ENCODE results near the gene TNFRSF13B. TPM values are rescaled to one million over a fixed set of nuclear protein-coding genes. Genes with fewer than 3 reads are reported as not detected.

TNFRSF13B gene
- total and polyA plus RNA-seq, 10 of the 15 experiments (the other 5 are each of a cell fraction or from before 2014, with no cell fraction given), result 15.5 to 231 (median 119) TPM

DNA sequence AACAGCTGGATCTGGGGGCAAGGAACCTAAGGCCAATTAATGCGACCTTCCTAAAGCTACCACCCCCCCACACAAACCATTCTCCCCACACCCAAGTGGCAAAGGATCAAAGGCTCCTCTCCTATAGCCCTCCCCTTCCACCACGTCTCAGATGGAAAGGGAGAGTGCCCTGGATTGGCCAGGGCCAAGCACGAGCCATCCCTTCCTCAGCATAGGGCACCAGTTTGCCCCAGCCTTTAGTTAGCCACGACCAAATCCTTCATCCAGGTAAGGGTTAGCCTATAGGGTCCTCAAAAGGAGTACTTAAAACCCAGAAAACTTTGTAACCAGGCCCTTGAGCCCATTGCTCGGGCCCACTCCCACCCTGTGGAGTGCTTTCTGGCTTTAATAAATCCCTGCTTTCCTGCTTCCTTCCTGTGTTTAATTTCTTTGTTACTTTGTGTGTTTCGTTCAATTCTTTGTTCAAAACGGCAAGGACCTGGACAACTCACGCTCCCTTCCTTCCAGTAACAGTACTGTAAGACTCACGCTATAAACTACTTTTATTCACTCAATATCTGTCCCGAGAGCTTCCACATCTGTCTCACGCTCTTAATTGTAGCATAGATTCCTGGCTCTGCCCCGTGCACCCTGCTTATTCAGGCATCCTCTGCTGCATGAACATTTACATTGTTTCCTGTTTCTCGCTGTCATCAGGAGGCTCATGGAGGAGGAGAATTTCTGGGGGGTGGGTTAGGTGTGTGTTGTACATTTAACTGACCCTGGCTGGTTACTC lies 62.3 kb downstream of the TNFRSF13B start:
- FAIRE-seq, result no peak
- BruUV-seq (replicated peaks), result no TSS peak
- CTCF ChIA-PET, result no interaction called here

More for the DNA sequence above, 62.3 kb downstream of the TNFRSF13B start:
- WGBS (ENCODE audit: insufficient coverage, insufficient replicate concordance, low lambda C conversion rate, missing lambda C conversion rate), result 30% methylated on average over 13 of the region's 13 CpGs
- H3K27me3 ChIP-seq (replicated peaks in 1 of 2; ENCODE audit: control insufficient read depth in 2 of 2, insufficient read depth in 2 of 2, low read length in 1 of 2), result peaks cover 1 to 2% of the 10 kb centered on the region in 2 experiments; a peak in 1 of 4 replicates
- no peak overlapping the region for H3K4me3 ChIP-seq
- no peak overlapping the region for H3K4me2 ChIP-seq (ENCODE audit: control insufficient read depth, insufficient read depth)
- DNase-seq (ENCODE audit: low read depth, low spot score) (no peak), ATAC-seq (no peak)
- in situ Hi-C loops (cut with MboI) (no loop called here), intact Hi-C loops (cut with micrococcal nuclease; ENCODE audit: unreplicated experiment) (no loop called here)
- no peaks in the 10 kb centered on the region for H4K20me1 ChIP-seq (ENCODE audit: control insufficient read depth, insufficient read depth)
- no peaks in the 10 kb centered on the region for H3K4me1 ChIP-seq (ENCODE audit: control insufficient read depth, insufficient read depth, low read length)
- H3K9me3 ChIP-seq (replicated peaks; ENCODE audit: control insufficient read depth, insufficient read depth, low read length), result no peaks in the 10 kb centered on the region
- POLR2A ChIA-PET, result no interaction called here
- no peak overlapping the region for H3K27ac ChIP-seq (ENCODE audit: control insufficient read depth, insufficient read depth)
- SMC1A ChIA-PET (ENCODE audit: uncharacterized antibody, unreplicated experiment), result no interaction called here
- no peak for TF ChIP-seq RUNX3 (IDR thresholded peaks at IDR 0.05; ENCODE audit: low read length)
- TF ChIP-seq NBN (IDR thresholded peaks at IDR 0.05), result no peak
- TF ChIP-seq MYC (IDR thresholded peaks at IDR 0.05; ENCODE audit: insufficient read depth, insufficient read length, insufficient replicate concordance, low read length, severe bottlenecking), result no peak
- TF ChIP-seq GATAD2B (conservative IDR thresholded peaks at IDR 0.05; ENCODE audit: low read depth), result no peak
- TF ChIP-seq, protein P1, sequence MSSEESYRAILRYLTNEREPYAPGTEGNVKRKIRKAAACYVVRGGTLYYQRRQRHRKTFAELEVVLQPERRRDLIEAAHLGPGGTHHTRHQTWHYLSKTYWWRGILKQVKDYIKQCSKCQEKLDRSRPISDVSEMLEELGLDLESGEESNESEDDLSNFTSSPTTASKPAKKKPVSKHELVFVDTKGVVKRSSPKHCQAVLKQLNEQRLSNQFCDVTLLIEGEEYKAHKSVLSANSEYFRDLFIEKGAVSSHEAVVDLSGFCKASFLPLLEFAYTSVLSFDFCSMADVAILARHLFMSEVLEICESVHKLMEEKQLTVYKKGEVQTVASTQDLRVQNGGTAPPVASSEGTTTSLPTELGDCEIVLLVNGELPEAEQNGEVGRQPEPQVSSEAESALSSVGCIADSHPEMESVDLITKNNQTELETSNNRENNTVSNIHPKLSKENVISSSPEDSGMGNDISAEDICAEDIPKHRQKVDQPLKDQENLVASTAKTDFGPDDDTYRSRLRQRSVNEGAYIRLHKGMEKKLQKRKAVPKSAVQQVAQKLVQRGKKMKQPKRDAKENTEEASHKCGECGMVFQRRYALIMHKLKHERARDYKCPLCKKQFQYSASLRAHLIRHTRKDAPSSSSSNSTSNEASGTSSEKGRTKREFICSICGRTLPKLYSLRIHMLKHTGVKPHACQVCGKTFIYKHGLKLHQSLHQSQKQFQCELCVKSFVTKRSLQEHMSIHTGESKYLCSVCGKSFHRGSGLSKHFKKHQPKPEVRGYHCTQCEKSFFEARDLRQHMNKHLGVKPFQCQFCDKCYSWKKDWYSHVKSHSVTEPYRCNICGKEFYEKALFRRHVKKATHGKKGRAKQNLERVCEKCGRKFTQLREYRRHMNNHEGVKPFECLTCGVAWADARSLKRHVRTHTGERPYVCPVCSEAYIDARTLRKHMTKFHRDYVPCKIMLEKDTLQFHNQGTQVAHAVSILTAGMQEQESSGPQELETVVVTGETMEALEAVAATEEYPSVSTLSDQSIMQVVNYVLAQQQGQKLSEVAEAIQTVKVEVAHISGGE (CRISPR knock-in tag; IDR thresholded peaks at IDR 0.05), result no peak
- TF ChIP-seq SUZ12 (IDR thresholded peaks at IDR 0.05; ENCODE audit: unreplicated experiment), result no peak
- TF ChIP-seq TCF7 (IDR thresholded peaks at IDR 0.05; ENCODE audit: borderline replicate concordance), result no peak
- TF ChIP-seq KAT2A (conservative IDR thresholded peaks at IDR 0.05; ENCODE audit: control insufficient read depth, low read depth, low read length), result no peak
- TF ChIP-seq POLR2A (IDR thresholded peaks at IDR 0.05; ENCODE audit: low read depth, low read length), result no peak
- TF ChIP-seq, protein P2, sequence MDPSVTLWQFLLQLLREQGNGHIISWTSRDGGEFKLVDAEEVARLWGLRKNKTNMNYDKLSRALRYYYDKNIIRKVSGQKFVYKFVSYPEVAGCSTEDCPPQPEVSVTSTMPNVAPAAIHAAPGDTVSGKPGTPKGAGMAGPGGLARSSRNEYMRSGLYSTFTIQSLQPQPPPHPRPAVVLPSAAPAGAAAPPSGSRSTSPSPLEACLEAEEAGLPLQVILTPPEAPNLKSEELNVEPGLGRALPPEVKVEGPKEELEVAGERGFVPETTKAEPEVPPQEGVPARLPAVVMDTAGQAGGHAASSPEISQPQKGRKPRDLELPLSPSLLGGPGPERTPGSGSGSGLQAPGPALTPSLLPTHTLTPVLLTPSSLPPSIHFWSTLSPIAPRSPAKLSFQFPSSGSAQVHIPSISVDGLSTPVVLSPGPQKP (IDR thresholded peaks at IDR 0.05; ENCODE audit: low read depth, low read length), result no peak
- TF ChIP-seq SIN3A (IDR thresholded peaks at IDR 0.05; ENCODE audit: low read depth, low read length), result no peak
- no peak for TF ChIP-seq PAX5 (IDR thresholded peaks at IDR 0.05; ENCODE audit: borderline replicate concordance, low read depth, low read length)
- TF ChIP-seq YBX1 (IDR thresholded peaks at IDR 0.05), result no peak
- no peaks in the 10 kb centered on the region for H3K36me3 ChIP-seq (ENCODE audit: control insufficient read depth in 2 of 2, insufficient read depth in 2 of 2, low read length in 1 of 2)
- no peak overlapping the region for H3K9ac ChIP-seq (ENCODE audit: control insufficient read depth, insufficient read depth, low read length)
- no peak overlapping the region for H2AFZ ChIP-seq (ENCODE audit: control insufficient read depth, low read depth, low read length)
- RAD21 ChIA-PET (ENCODE audit: unreplicated experiment), result interaction anchor here (0.6 kb wide), 1 partner anchor 66 kb away, joined by 3 read pairs; no protein-coding TSS in a partner anchor
- no peaks in the 10 kb centered on the region for H3K79me2 ChIP-seq (ENCODE audit: control insufficient read depth, insufficient read depth, low read length)
